Stimulated activated CD8-positive, alpha-beta memory T cell treated with anti-CD3 and anti-CD28 coated beads, Interleukin-2, amount 100 ng/mL, for 48 hours (primary cell): Measurements from ENCODE around the gene PDE8B.
"Not testable (repeated sequence)": the region's sequence is repeated elsewhere in the genome, so short reads cannot be mapped to it uniquely, and the experiment has no call there.

Experiments
- DNase-seq, 2 donors: peaks; one replicate each; pipeline ENCODE4 v3.0.0-alpha.2; 2020; ENCODE audit warnings: low read depth in 2 of 2

The PDE8B gene

DNA sequence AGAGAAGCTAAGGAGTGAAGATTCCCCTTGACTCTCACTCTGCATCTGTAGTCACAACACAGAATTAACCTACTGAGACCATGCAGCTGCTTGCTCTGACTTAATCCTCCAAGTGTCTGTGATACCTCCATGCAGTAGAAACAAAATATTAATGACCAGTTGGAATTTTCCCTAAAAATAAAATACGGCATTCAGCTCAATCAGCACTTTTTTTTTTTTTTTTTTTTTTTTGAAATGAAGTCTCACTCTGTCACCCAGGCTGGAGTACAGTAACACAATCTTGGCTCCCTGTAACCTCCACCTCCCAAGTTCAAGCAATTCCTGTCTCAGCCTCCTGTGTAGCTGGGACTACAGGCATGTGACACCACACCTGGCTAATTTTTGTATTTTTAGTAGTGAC is 233.2 kb downstream of the PDE8B start:
- no peak for DNase-seq

DNA sequence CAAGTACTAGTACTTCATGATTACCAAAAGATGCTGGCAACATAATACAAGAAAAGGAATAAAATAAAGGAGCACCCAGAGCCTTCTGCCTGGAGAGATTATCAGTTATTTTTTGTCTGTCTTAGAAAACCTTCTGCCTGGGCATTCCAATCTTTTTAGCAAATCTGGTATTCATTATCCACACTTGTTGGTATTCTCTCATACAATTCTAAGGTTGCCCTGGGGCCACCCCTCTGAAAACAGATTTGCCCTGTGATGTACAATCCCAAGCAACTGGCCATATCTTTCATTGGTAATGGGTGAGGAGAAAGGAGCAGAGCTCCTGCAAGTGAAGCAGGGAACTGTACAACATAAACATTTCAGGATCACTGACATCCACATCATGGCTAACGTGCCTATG is 233.9 kb downstream of the PDE8B start:
- DNase-seq, result no peak

DNA sequence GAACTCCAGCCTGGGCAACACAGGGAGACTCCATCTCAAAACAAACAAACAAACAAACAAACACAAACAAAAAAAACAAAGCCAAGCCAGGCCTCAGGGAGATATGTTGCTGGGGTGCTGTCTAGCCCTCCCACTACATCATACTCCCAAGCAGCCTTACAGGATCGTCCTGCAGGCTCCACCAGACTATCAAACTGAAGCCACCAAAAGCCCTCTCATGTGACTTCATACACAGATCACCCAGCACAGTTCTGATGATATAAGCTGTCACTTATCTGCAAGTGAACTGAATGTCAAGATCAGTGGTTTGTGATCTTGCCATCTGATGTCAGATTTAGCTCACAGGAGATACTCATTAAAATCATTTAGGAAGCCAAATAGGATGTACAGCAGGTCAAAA is 238.4 kb downstream of the PDE8B start:
- no peak for DNase-seq

DNA sequence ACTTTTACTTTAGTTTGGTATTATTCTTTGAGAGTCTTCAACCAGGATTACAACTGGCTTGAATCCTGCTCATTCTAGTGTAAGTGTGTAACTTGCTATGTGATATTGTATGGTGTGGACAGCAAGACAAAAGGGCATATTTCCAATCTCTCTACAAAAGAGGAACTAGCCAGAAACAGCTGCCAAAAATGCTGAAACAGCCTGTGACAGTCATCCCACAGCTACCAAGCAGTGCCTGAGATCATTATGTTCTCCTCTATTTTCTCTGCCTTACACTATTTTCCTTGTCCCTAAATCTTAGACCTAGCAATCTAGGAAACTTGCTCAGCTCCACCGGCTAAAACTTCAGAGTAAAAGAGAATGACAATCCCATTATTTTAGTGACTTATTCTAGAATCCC is 238.8 kb downstream of the PDE8B start:
- no peak for DNase-seq

DNA sequence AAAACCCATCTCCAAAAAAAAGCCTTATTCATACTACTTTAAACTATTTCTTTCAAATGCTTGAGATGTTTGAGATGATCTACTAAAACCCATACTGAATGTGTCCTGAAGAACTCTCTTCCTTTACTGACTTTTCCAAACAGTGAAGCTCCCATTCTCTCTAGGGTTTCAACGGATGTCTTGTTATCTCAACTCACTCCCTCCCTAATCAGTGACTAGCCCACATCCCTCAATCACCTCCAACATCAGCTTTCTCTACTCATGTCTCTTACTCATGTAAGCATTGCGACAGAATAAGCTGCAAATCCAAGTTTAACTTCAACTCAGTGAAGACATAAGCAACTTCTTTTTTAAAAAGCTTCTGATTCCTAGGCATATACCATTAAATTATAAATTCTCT is 239.5 kb downstream of the PDE8B start:
- DNase-seq, result no peak

DNA sequence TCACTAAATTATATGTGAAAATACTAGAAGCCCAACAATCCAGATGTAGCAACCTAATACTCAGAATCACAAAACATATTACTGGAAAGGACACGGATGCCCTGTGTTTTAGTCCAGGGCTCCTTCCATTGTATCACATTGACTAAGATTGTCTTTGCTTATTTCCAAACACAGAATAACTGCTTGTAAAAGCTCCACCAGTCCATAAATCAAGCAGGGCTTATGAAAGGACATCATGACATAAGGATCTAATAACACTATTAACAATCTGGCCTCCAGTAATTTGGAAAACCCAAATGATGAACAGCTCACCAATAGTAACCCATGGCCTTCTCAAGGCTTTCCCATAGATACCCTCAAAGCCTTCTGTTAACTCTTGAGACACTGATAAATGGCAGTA is 241.9 kb downstream of the PDE8B start:
- DNase-seq, result no peak

DNA sequence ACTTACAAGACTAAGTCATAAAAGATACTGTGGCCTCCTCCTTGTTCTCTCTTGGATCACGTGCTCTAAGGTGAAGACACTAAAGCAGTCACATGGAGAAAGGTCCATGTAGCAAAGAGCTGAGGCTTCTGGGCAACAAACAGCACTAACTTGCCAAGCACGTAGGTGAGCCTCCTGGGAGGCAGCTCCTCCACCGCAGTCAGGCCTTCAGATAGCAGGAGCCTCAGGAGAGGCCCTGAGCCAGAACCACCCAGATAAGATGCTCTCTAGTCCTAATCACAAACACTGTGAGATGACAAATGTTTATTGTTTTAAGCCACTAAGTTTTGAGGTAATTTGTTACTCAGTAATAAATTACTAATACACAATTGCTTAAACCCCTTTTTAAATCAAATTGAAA is 243.6 kb downstream of the PDE8B start:
- DNase-seq, result no peak

DNA sequence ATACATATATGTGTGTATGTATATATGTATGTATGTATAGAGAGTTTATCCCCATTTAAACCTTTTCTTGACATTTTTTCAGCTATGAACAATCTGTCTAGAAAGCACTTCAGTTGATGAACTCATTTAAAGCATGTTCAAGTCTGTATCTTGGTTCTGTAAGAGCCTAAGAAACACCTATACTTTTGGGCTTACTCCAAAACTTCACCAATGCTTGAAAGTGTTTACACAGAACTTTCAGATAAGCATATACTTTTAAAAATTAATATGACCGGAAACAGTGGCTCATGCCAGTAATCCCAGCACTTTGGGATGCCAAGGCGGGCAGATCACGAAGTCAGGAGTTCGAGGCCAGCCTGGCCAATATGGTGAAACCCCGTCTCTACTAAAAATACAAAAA is 250.8 kb downstream of the PDE8B start:
- no peak for DNase-seq

DNA sequence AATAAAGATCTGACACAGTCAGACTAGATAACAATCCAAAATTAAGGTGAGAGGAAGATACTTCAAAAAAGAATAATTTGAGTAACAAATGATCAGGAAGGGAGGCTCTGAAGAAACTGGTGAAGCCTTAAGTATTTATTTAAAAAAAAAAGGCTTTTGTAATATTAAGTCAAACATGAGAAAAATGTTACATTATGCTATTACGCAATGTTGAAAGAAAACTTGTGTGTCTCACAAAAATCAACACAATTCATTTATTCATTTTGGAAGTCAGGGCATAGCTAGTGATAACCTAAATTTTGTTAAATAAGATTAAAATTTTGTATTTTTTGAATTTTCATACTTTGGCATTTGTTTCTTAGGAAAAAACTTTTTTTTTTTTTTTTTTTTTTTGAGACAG is 253.4 kb downstream of the PDE8B start:
- no peak for DNase-seq

DNA sequence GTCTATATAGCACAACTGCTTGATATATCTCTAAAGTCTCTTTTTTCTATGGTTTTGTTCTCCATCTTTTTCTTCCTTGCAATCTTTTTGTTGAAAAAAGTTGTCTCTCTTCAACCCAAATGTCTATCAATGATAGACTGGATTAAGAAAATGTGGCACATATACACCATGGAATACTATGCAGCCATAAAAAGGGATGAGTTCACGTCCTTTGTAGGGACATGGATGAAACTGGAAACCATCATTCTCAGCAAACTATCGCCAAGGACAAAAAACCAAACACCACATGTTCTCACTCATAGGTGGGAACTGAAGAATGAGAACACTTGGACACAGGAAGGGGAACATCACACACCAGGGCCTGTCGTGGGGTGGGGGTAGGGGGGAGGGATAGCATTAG is 258.4 kb downstream of the PDE8B start:
- not testable (repeated sequence) for DNase-seq

DNA sequence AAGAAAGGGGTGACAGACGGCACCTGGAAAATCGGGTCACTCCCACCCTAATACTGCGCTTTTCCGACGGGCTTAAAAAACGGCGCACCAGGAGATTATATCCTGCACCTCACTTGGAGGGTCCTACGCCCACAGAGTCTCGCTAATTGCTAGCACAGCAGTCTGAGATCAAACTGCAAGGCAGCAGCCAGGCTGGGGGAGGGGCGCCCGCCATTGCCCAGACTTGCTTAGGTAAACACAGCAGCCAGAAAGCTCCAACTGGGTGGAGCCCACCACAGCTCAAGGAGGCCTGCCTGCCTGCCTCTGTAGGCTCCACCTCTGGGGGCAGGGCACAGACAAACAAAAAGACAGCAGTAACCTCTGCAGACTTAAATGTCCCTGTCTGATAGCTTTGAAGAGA is 264.6 kb downstream of the PDE8B start:
- DNase-seq, result not testable (repeated sequence)
